ENCODE measurements around the gene ALOX5.
"Not testable (repeated sequence)": the region's sequence is repeated elsewhere in the genome, so short reads cannot be mapped to it uniquely, and the experiment has no call there.

Gene ALOX5

GRCh38 chr10:45375101-45375500 is 1.1 kb downstream of the ALOX5 start:
- DNase-seq: no peak

GRCh38 chr10:45375716-45376231 is 1.8 kb downstream of the ALOX5 start:
- DNase-seq: no peak

GRCh38 chr10:45376371-45376801 is 2.4 kb downstream of the ALOX5 start:
- no peak for DNase-seq

GRCh38 chr10:45377321-45377720 is 3.3 kb downstream of the ALOX5 start:
- DNase-seq: no peak

GRCh38 chr10:45377858-45378257 is 3.8 kb downstream of the ALOX5 start:
- DNase-seq: no peak

- DNase-seq: no peak
Measured at GRCh38 chr10:45378914-45379726, 5.1 kb downstream of the ALOX5 start.

- DNase-seq: no peak
Measured at GRCh38 chr10:45379891-45380540, 6.0 kb downstream of the ALOX5 start.

- no peak for DNase-seq
Measured at GRCh38 chr10:45380903-45381620, 7.0 kb downstream of the ALOX5 start.

GRCh38 chr10:45382591-45382990 is 8.6 kb downstream of the ALOX5 start:
- no peak for DNase-seq

- no peak for DNase-seq
Measured at GRCh38 chr10:45383682-45384330, 9.8 kb downstream of the ALOX5 start.

- DNase-seq: no peak
Measured at GRCh38 chr10:45386657-45387056, 12.6 kb downstream of the ALOX5 start.

GRCh38 chr10:45387096-45387893 is 13.3 kb downstream of the ALOX5 start:
- no peak for DNase-seq

GRCh38 chr10:45389671-45390070 is 15.7 kb downstream of the ALOX5 start:
- DNase-seq: not testable (repeated sequence)

GRCh38 chr10:45391636-45392035 is 17.6 kb downstream of the ALOX5 start:
- DNase-seq: not testable (repeated sequence)

GRCh38 chr10:45395554-45395953 is 21.5 kb downstream of the ALOX5 start:
- DNase-seq: no peak

GRCh38 chr10:45398595-45398994 is 24.6 kb downstream of the ALOX5 start:
- DNase-seq: no peak

- no peak for DNase-seq
Measured at GRCh38 chr10:45399113-45399512, 25.1 kb downstream of the ALOX5 start.

GRCh38 chr10:45403151-45403550 is 29.1 kb downstream of the ALOX5 start:
- DNase-seq: no peak

- DNase-seq: no peak
Measured at GRCh38 chr10:45404087-45404769, 30.2 kb downstream of the ALOX5 start.

GRCh38 chr10:45404770-45405120 is 30.7 kb downstream of the ALOX5 start:
- DNase-seq: no peak

- DNase-seq: no peak
Measured at GRCh38 chr10:45407542-45407941, 33.5 kb downstream of the ALOX5 start.

Data from NK-92 treated with Interleukin-12 subunit alpha and Interleukin-12 subunit beta, amount 100 ng/mL, for 24 hours (cell line).